CD14-positive monocyte (primary cell): Measurements from ENCODE around the gene NCOA5. TPM values are rescaled to one million over a fixed set of nuclear protein-coding genes. Genes with fewer than 3 reads are reported as not detected.
A peak's percentile ranks its signal among the peaks of the same experiment; 100 is the strongest.

ENCODE experiments used
- DNase-seq, 3 donors: peaks; one replicate each; pipeline ENCODE4 v3.0.0-alpha.2; 2011 to 2022
- H2AFZ ChIP-seq: 2 replicates; pipeline ENCODE4 v1.6.0; 2012; ENCODE audit warnings: mild to moderate bottlenecking, low read depth, low read length, inconsistent platforms; ENCODE audit not compliant: insufficient read depth, poor library complexity, severe bottlenecking
- H3K27ac ChIP-seq, 2 donors: 1 replicate in 1 of 2; 2 replicates in 1 of 2; pipeline ENCODE4 v1.5.1; 2012 to 2013; ENCODE audit warnings: low read length in 2 of 2, control low read depth in 1 of 2, inconsistent platforms in 1 of 2, low read depth in 1 of 2, mild to moderate bottlenecking in 1 of 2
- H3K27me3 ChIP-seq, 2 donors: one replicate each; pipeline versions ENCODE4 v1.6.0 to v1.6.1; 2011 to 2013; ENCODE audit warnings: low read length in 2 of 2; ENCODE audit not compliant: control insufficient read depth in 2 of 2, insufficient read depth in 2 of 2
- H3K36me3 ChIP-seq, 2 donors: replicated peaks in 1 of 2; 1 replicate in 1 of 2; 2 replicates in 1 of 2; pipeline versions ENCODE4 v1.5.1 to v1.6.1; 2012 to 2013; ENCODE audit warnings: low read length in 2 of 2, control low read depth in 1 of 2, inconsistent platforms in 1 of 2, mild to moderate bottlenecking in 1 of 2; ENCODE audit not compliant: insufficient read depth in 2 of 2, control insufficient read depth in 1 of 2
- H3K4me1 ChIP-seq, 2 donors: 1 replicate in 1 of 2; 2 replicates in 1 of 2; pipeline versions ENCODE4 v1.5.1 to v1.6.1; 2012 to 2013; ENCODE audit warnings: low read length in 2 of 2, control low read depth in 1 of 2, inconsistent platforms in 1 of 2, mild to moderate bottlenecking in 1 of 2, moderate library complexity in 1 of 2; ENCODE audit not compliant: insufficient read depth in 2 of 2, control insufficient read depth in 1 of 2
- H3K4me2 ChIP-seq: replicated peaks from 2 replicates; pipeline ENCODE3; 2012; ENCODE audit warnings: low read length, moderate library complexity, mild to moderate bottlenecking; ENCODE audit not compliant: poor library complexity, severe bottlenecking; ENCODE audit errors: extremely low read depth
- H3K4me3 ChIP-seq, 3 experiments: fragments of 200-600 bp in 1 of 3; sonication (generic) in 1 of 3; replicated peaks in 1 of 3; 1 replicate in 2 of 3; 2 replicates in 1 of 3; pipeline ENCODE4 v1.5.1; 2011 to 2013; ENCODE audit warnings: low read length in 3 of 3, mild to moderate bottlenecking in 3 of 3, control low read depth in 2 of 3, low read depth in 2 of 3, inconsistent platforms in 1 of 3, moderate library complexity in 1 of 3
- H3K79me2 ChIP-seq: 2 replicates; pipeline ENCODE4 v1.6.0; 2012; ENCODE audit warnings: mild to moderate bottlenecking, control low read depth, inconsistent platforms, low read length, moderate library complexity; ENCODE audit not compliant: insufficient read depth
- H3K9ac ChIP-seq: 2 replicates; pipeline ENCODE4 v1.6.0; 2017; ENCODE audit warnings: low read length, mild to moderate bottlenecking; ENCODE audit not compliant: insufficient read depth, poor library complexity, severe bottlenecking
- H3K9me3 ChIP-seq, 2 donors: replicated peaks in 1 of 2; 1 replicate in 1 of 2; 2 replicates in 1 of 2; pipeline versions ENCODE4 v1.5.1 to v1.6.1; 2012 to 2013; ENCODE audit warnings: low read length in 2 of 2, control low read depth in 1 of 2; ENCODE audit not compliant: control insufficient read depth in 1 of 2, insufficient read depth in 1 of 2
- H4K20me1 ChIP-seq: 2 replicates; pipeline ENCODE4 v1.6.0; 2012; ENCODE audit warnings: mild to moderate bottlenecking, low read length, control low read depth, moderate library complexity; ENCODE audit not compliant: insufficient read depth
- H3K27ac Mint-ChIP-seq, 7 donors: one replicate each; pipeline ENCODE4 v1.8.0; 2020; ENCODE audit warnings: mild to moderate bottlenecking in 7 of 7, mixed read lengths in 7 of 7, moderate library complexity in 6 of 7, inconsistent platforms in 2 of 7
- H3K27me3 Mint-ChIP-seq, 3 donors: one replicate each; pipeline ENCODE4 v1.8.0; 2021 to 2022; ENCODE audit warnings: low read depth in 3 of 3, mild to moderate bottlenecking in 3 of 3, mixed read lengths in 3 of 3, moderate library complexity in 3 of 3, inconsistent platforms in 1 of 3
- H3K36me3 Mint-ChIP-seq, 2 donors: one replicate each; pipeline ENCODE4 v1.8.0; 2020; ENCODE audit warnings: mixed read lengths in 2 of 2, inconsistent platforms in 1 of 2, mild to moderate bottlenecking in 1 of 2
- H3K4me1 Mint-ChIP-seq: one replicate; pipeline ENCODE4 v1.8.0; 2020; ENCODE audit warnings: mild to moderate bottlenecking, mixed read lengths
- H3K4me3 Mint-ChIP-seq, 2 donors: one replicate each; pipeline ENCODE4 v1.8.0; 2020; ENCODE audit warnings: mild to moderate bottlenecking in 2 of 2, mixed read lengths in 2 of 2, moderate library complexity in 1 of 2
- H3K9me3 Mint-ChIP-seq, 7 donors: one replicate each; pipeline ENCODE4 v1.8.0; 2020 to 2022; ENCODE audit warnings: mixed read lengths in 7 of 7, mild to moderate bottlenecking in 6 of 7, moderate library complexity in 6 of 7, inconsistent platforms in 2 of 7
- WGBS: methylation state at CpG from one replicate; pipeline ENCODE4 v1.1.5; 2013; ENCODE audit warnings: missing lambda C conversion rate; ENCODE audit not compliant: insufficient coverage; 5-methylcytosine and 5-hydroxymethylcytosine counted together
- intact Hi-C, 2 donors: fragments of 100-400 bp; cut with micrococcal nuclease; formaldehyde crosslinking; loops; one replicate each; pipeline versions ENCODE4 v1.15.0 to v1.15.1; 2023
- polyA plus RNA-seq, 3 donors: library from polyadenylated mRNA; depleted of rRNA in 1 of 3; unstranded in 2 of 3; stranded (reverse) in 1 of 3; fragments of 300-500 nt in 2 of 3; fragments of >200 nt in 1 of 3; fragmentation: Illumina TruSeq in 2 of 3; gene quantifications; 1 replicate in 2 of 3; 2 replicates in 1 of 3; pipeline ENCODE4 v1.2.3, GENCODE V29; 2012 to 2021
- TF ChIP-seq, protein P1 (sequence below): fragments of 200-600 bp; IDR thresholded peaks from one replicate; pipeline ENCODE4 v1.8.0; 2022; ENCODE audit warnings: antibody characterized with exemption, mild to moderate bottlenecking

The NCOA5 gene
- polyA plus RNA-seq, 3 donors: 4.5 to 10.2 (median 6.0) TPM

DNA sequence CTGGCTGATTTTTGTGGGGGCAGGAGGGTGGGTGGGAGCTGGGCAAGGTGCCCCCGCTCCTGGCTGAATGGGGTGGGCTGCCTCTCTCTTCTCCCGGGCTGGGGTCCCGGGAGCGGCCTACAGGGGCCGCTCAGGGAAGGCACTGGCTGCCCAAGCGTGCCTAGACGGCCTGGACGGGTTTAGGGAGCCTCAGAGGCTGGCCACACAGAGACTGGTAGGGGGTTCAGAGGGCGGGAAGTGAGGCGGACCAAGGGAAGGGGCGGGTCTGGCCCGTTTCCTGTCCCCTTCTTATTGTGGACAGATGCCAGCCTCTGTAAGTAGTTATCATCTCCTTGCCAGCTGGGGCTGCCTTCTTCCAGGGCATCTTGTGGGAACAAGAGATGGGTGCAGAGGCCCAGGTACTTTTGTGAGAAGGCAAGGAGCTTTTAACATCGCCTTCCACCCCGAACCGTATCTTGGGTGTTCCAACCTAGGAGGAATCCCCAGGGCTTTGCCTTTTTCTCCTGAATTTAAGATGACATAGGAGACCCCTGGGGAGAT lies 28.8 kb upstream of the NCOA5 start:
- Histone ChIP-seq H3K36me3 (peaks cover 0 to 19% of the 10 kb centered on the region in 2 donors), H3K9me3 (no peaks in the 10 kb centered on the region), H3K4me1 (peaks cover 33 to 47% of the 10 kb centered on the region in 2 donors), H3K9ac (peak overlapping the region; percentile 68), H3K4me2 (peak overlapping the region; percentile 95), H2AFZ (peak overlapping the region; percentile 78), H3K27ac (peak overlapping the region; percentile 75 to 82), H3K27me3 (peaks cover 2 to 18% of the 10 kb centered on the region in 2 donors), H4K20me1 (peaks cover 31% of the 10 kb centered on the region), H3K4me3 (peak overlapping the region; percentile 39 to 92 (median 60)), H3K79me2 (no peaks in the 10 kb centered on the region)
- peak overlapping the region in 6 of 7 donors; percentile 3 to 96 (median 87) for H3K27ac Mint-ChIP-seq
- H3K27me3 Mint-ChIP-seq: peaks cover 20 to 25% (median 21%) of the 10 kb centered on the region in 3 donors
- intact Hi-C loops: loop anchor here in 1 of 2 donors (10.0 kb wide), 1 partner anchor 324 kb away; the partner anchor contains the start of genes DNTTIP1 and WFDC3
- TF ChIP-seq, protein P1, sequence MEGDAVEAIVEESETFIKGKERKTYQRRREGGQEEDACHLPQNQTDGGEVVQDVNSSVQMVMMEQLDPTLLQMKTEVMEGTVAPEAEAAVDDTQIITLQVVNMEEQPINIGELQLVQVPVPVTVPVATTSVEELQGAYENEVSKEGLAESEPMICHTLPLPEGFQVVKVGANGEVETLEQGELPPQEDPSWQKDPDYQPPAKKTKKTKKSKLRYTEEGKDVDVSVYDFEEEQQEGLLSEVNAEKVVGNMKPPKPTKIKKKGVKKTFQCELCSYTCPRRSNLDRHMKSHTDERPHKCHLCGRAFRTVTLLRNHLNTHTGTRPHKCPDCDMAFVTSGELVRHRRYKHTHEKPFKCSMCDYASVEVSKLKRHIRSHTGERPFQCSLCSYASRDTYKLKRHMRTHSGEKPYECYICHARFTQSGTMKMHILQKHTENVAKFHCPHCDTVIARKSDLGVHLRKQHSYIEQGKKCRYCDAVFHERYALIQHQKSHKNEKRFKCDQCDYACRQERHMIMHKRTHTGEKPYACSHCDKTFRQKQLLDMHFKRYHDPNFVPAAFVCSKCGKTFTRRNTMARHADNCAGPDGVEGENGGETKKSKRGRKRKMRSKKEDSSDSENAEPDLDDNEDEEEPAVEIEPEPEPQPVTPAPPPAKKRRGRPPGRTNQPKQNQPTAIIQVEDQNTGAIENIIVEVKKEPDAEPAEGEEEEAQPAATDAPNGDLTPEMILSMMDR: no peak
- peak overlapping the region; percentile 96 to 99 for H3K4me3 Mint-ChIP-seq
- peaks cover 12 to 23% of the 10 kb centered on the region in 2 donors for H3K36me3 Mint-ChIP-seq
- H3K9me3 Mint-ChIP-seq: peaks cover 0 to 2% (median 0%) of the 10 kb centered on the region in 7 donors
- DNase-seq: peak in 1 of 3 donors; percentile 20
- peaks cover 48% of the 10 kb centered on the region for H3K4me1 Mint-ChIP-seq
- WGBS: 0% methylated on average over 11 of the region's 15 CpGs

- peaks cover 19 to 25% (median 21%) of the 10 kb centered on the region in 3 donors for H3K27me3 Mint-ChIP-seq
- intact Hi-C loops: loop anchor here in 1 of 2 donors (10.0 kb wide), 1 partner anchor 323 kb away; the partner anchor contains the start of genes DNTTIP1 and WFDC3
- peak within 1 kb of the TSS; percentile 78 for H2AFZ ChIP-seq
Observed at GRCh38 chr20:46117704-46118467, 28.1 kb upstream of the NCOA5 start, which contains the start of gene CD40. CD40 (plus strand) TSS chr20:46118314; CDS start chr20:46118344, 30 bp downstream.

More at GRCh38 chr20:46117704-46118467, 28.1 kb upstream of the NCOA5 start, which contains the start of gene CD40:
- H3K4me3 Mint-ChIP-seq: peak within 1 kb of the TSS; percentile 96 to 99
- H4K20me1 ChIP-seq: peaks cover 31% of the 10 kb centered on the region
- peaks cover 2 to 18% of the 10 kb centered on the region in 2 donors for H3K27me3 ChIP-seq
- H3K9me3 ChIP-seq: no peaks in the 10 kb centered on the region
- H3K4me2 ChIP-seq: peak within 1 kb of the TSS; percentile 95
- peaks cover 12 to 16% of the 10 kb centered on the region in 2 donors for H3K36me3 Mint-ChIP-seq
- H3K4me3 ChIP-seq: peak within 1 kb of the TSS; percentile 39 to 92 (median 60)
- 2% methylated on average over 24 of the region's 40 CpGs for WGBS
- peaks cover 33 to 47% of the 10 kb centered on the region in 2 donors for H3K4me1 ChIP-seq
- H3K27ac Mint-ChIP-seq: peak within 1 kb of the TSS; percentile 83 to 96 (median 91)
- peaks cover 0 to 1% (median 0%) of the 10 kb centered on the region in 7 donors for H3K9me3 Mint-ChIP-seq
- peak; percentile 62 to 90 (median 69) for DNase-seq
- peak within 1 kb of the TSS; percentile 68 for H3K9ac ChIP-seq
- peaks cover 0 to 12% of the 10 kb centered on the region in 2 donors for H3K36me3 ChIP-seq
- TF ChIP-seq, protein P1: no peak
- H3K79me2 ChIP-seq: no peaks in the 10 kb centered on the region
- H3K4me1 Mint-ChIP-seq: peaks cover 48% of the 10 kb centered on the region
- H3K27ac ChIP-seq: peak within 1 kb of the TSS; percentile 75 to 82
